IMR-90 (cell line): ENCODE measurements around the gene ARHGAP21. TPM values are rescaled to one million over a fixed set of nuclear protein-coding genes. Genes with fewer than 3 reads are reported as not detected.

Experiments used
- ATAC-seq: fragments of 200-7000 bp; cut with Tn5 transposase; 2 replicates; pipeline ENCODE4 v1.9.1; 2020; ENCODE audit warnings: low read depth, mild to moderate bottlenecking, moderate library complexity
- BruUV-seq: library from RNA; stranded (reverse); fragments of 400-500 nt; replicated peaks from 2 replicates; lab custom pipeline; 2021; lab: Mats Ljungman, UMichigan
- CTCF ChIA-PET: fragments of 300-600 bp; formaldehyde crosslinking; extraction: SDS; loops from one replicate; lab custom pipeline; 2021; ENCODE audit warnings: antibody characterized with exemption; lab: Yijun Ruan, JAX
- POLR2A ChIA-PET: fragments of 300-600 bp; sonication (Branson Sonifier 250); formaldehyde crosslinking; loops from one replicate; lab custom pipeline; 2022; ENCODE audit warnings: antibody characterized with exemption; ENCODE audit not compliant: unreplicated experiment; lab: Charles Lee
- DNase-seq: peaks from one replicate; pipeline ENCODE4 v3.0.0; 2013
- H2AFZ ChIP-seq: replicated peaks from 2 replicates; pipeline ENCODE3; 2013; ENCODE audit warnings: low read length, mild to moderate bottlenecking; ENCODE audit not compliant: poor library complexity
- H2AK5ac ChIP-seq: 2 replicates; pipeline ENCODE4 v1.6.1; 2013; ENCODE audit warnings: low read depth, low read length, inconsistent platforms
- H2AK9ac ChIP-seq: replicated peaks from 2 replicates; pipeline ENCODE3; 2013; ENCODE audit warnings: mild to moderate bottlenecking, low read depth, low read length, moderate library complexity; ENCODE audit not compliant: poor library complexity
- H2BK120ac ChIP-seq: 2 replicates; pipeline ENCODE4 v1.6.1; 2013; ENCODE audit warnings: low read depth, low read length, inconsistent platforms
- H2BK15ac ChIP-seq: 3 replicates; pipeline ENCODE4 v1.6.1; 2013; ENCODE audit warnings: low read depth, low read length, inconsistent platforms
- H2BK20ac ChIP-seq: 2 replicates; pipeline ENCODE4 v1.6.1; 2013; ENCODE audit warnings: low read depth, mild to moderate bottlenecking, inconsistent platforms, low read length, moderate library complexity
- H2BK5ac ChIP-seq: 2 replicates; pipeline ENCODE4 v1.6.1; 2013; ENCODE audit warnings: mild to moderate bottlenecking, low read depth, low read length, inconsistent platforms; ENCODE audit not compliant: poor library complexity, severe bottlenecking
- H3K14ac ChIP-seq: replicated peaks from 2 replicates; pipeline ENCODE4 v1.6.1; 2013; ENCODE audit warnings: low read depth, low read length, inconsistent platforms
- H3K18ac ChIP-seq: 2 replicates; pipeline ENCODE4 v1.6.1; 2013; ENCODE audit warnings: low read depth, low read length, control low read depth
- H3K23ac ChIP-seq: 2 replicates; pipeline ENCODE4 v1.6.1; 2013; ENCODE audit warnings: low read depth, low read length, inconsistent platforms
- H3K27ac ChIP-seq: 2 replicates; pipeline ENCODE4 v1.5.1; 2013; ENCODE audit warnings: mild to moderate bottlenecking, control low read depth, low read length; ENCODE audit not compliant: insufficient read depth
- H3K27me3 ChIP-seq: 2 replicates; pipeline ENCODE4 v1.6.1; 2013; ENCODE audit warnings: low read length; ENCODE audit not compliant: control insufficient read depth, insufficient read depth
- H3K36me3 ChIP-seq: 2 replicates; pipeline ENCODE4 v1.6.1; 2013; ENCODE audit warnings: low read length, mixed read lengths; ENCODE audit not compliant: control insufficient read depth, insufficient read depth
- H3K4ac ChIP-seq: 2 replicates; pipeline ENCODE4 v1.6.1; 2013; ENCODE audit warnings: low read depth, low read length, inconsistent platforms
- H3K4me1 ChIP-seq: 2 replicates; pipeline ENCODE4 v1.6.1; 2013; ENCODE audit warnings: low read length, mixed read lengths; ENCODE audit not compliant: control insufficient read depth, insufficient read depth
- H3K4me2 ChIP-seq: 2 replicates; pipeline ENCODE4 v1.6.1; 2013; ENCODE audit warnings: low read depth, mild to moderate bottlenecking, control low read depth, low read length, moderate library complexity
- H3K4me3 ChIP-seq: 2 replicates; pipeline ENCODE4 v1.5.1; 2013; ENCODE audit warnings: low read depth, mild to moderate bottlenecking, control low read depth, low read length, moderate library complexity; ENCODE audit not compliant: insufficient read depth
- H3K56ac ChIP-seq: 2 replicates; pipeline ENCODE4 v1.6.1; 2013; ENCODE audit warnings: low read length, inconsistent platforms; ENCODE audit not compliant: insufficient read depth; ENCODE audit errors: extremely low read depth
- H3K79me1 ChIP-seq, 2 experiments: 2 replicates each; pipeline ENCODE4 v1.6.1; 2013; ENCODE audit warnings: low read length in 2 of 2, inconsistent platforms in 1 of 2, low read depth in 1 of 2
- H3K9ac ChIP-seq: 2 replicates; pipeline ENCODE4 v1.6.1; 2013; ENCODE audit warnings: low read depth, low read length, control low read depth
- H3K9me1 ChIP-seq: 2 replicates; pipeline ENCODE4 v1.6.1; 2013; ENCODE audit warnings: low read length, inconsistent platforms; ENCODE audit not compliant: insufficient read depth
- H3K9me3 ChIP-seq: 2 replicates; pipeline ENCODE4 v1.6.1; 2013; ENCODE audit warnings: low read length; ENCODE audit not compliant: control insufficient read depth, insufficient read depth
- H4K20me1 ChIP-seq: 2 replicates; pipeline ENCODE4 v1.6.1; 2013; ENCODE audit warnings: low read length, inconsistent platforms; ENCODE audit not compliant: insufficient read depth
- H4K5ac ChIP-seq: 2 replicates; pipeline ENCODE4 v1.6.1; 2013; ENCODE audit warnings: mild to moderate bottlenecking, low read depth, low read length, control low read depth
- H4K8ac ChIP-seq, 2 experiments: 2 replicates each; pipeline ENCODE4 v1.6.1; 2013; ENCODE audit warnings: low read depth in 2 of 2, low read length in 2 of 2, control low read depth in 1 of 2, inconsistent platforms in 1 of 2
- H4K91ac ChIP-seq: 2 replicates; pipeline ENCODE4 v1.6.1; 2013; ENCODE audit warnings: low read depth, low read length, inconsistent platforms; ENCODE audit not compliant: insufficient read depth
- BHLHE40 ChIP-seq: fragments of 150-350 bp; IDR thresholded peaks from 2 replicates; pipeline ENCODE4 v1.6.1; 2016; ENCODE audit warnings: mild to moderate bottlenecking, low read depth, low read length
- CEBPB ChIP-seq: IDR thresholded peaks from 2 replicates; pipeline ENCODE4 v1.6.1; 2012; ENCODE audit warnings: low read depth, low read length, improper control_type of control experiment
- CHD1 ChIP-seq: IDR thresholded peaks from 2 replicates; pipeline ENCODE4 v1.6.1; 2012; ENCODE audit warnings: low read depth, low read length, improper control_type of control experiment
- CTCF ChIP-seq: conservative IDR thresholded peaks from 2 replicates; pipeline ENCODE4 v1.5.1; 2012; ENCODE audit warnings: mild to moderate bottlenecking, low read depth, low read length, improper control_type of control experiment
- ELK1 ChIP-seq: fragments of 150-350 bp; IDR thresholded peaks from 2 replicates; pipeline ENCODE4 v1.6.1; 2016; ENCODE audit warnings: low read depth, mild to moderate bottlenecking, low read length, moderate library complexity, borderline replicate concordance
- FOS ChIP-seq: fragments of 150-350 bp; IDR thresholded peaks from 2 replicates; pipeline ENCODE4 v1.6.1; 2016; ENCODE audit warnings: low read depth, low read length
- MAFK ChIP-seq: IDR thresholded peaks from 2 replicates; pipeline ENCODE4 v1.6.1; 2012; ENCODE audit warnings: low read depth, low read length, improper control_type of control experiment
- MAZ ChIP-seq: IDR thresholded peaks from 2 replicates; pipeline ENCODE4 v1.6.1; 2012; ENCODE audit warnings: low read depth, mild to moderate bottlenecking, low read length, improper control_type of control experiment, moderate library complexity, borderline replicate concordance
- MXI1 ChIP-seq: IDR thresholded peaks from 2 replicates; pipeline ENCODE4 v1.6.1; 2012; ENCODE audit warnings: low read depth, mild to moderate bottlenecking, low read length, moderate library complexity, borderline replicate concordance
- NFE2L2 ChIP-seq: fragments of 150-350 bp; IDR thresholded peaks from 2 replicates; pipeline ENCODE4 v1.6.1; 2016; ENCODE audit warnings: low read depth, mild to moderate bottlenecking, low read length
- POLR2A ChIP-seq: IDR thresholded peaks from 2 replicates; pipeline ENCODE4 v1.6.1; 2012; ENCODE audit warnings: mild to moderate bottlenecking, low read depth, low read length
- RAD21 ChIP-seq: IDR thresholded peaks from 2 replicates; pipeline ENCODE4 v1.6.1; 2012; ENCODE audit warnings: low read length, improper control_type of control experiment
- RCOR1 ChIP-seq: IDR thresholded peaks from 2 replicates; pipeline ENCODE4 v1.6.1; 2012; ENCODE audit warnings: mild to moderate bottlenecking, low read length, improper control_type of control experiment; ENCODE audit not compliant: insufficient replicate concordance
- RFX5 ChIP-seq: IDR thresholded peaks from 2 replicates; pipeline ENCODE4 v1.8.0; 2012; ENCODE audit warnings: low read depth, mild to moderate bottlenecking, low read length, moderate library complexity
- SMC3 ChIP-seq: fragments of 150-350 bp; IDR thresholded peaks from 2 replicates; pipeline ENCODE4 v1.6.1; 2016; ENCODE audit warnings: low read depth, mild to moderate bottlenecking, antibody characterized with exemption, low read length, moderate library complexity
- USF2 ChIP-seq: fragments of 150-350 bp; IDR thresholded peaks from 2 replicates; pipeline ENCODE4 v1.6.1; 2017; ENCODE audit warnings: mild to moderate bottlenecking, antibody characterized with exemption, low read length, low read depth
- WGBS, 2 experiments: methylation state at CpG; one replicate each; pipeline versions ENCODE4 v1.1.5 to v1.1.7; 2013; ENCODE audit warnings: missing lambda C conversion rate in 2 of 2; ENCODE audit not compliant: insufficient read length in 1 of 2; ENCODE audit errors: extremely low coverage in 2 of 2; 5-methylcytosine and 5-hydroxymethylcytosine counted together
- dilution Hi-C: fragments of 300-500 bp; cut with HindIII; formaldehyde crosslinking; loops from one replicate; pipeline ENCODE4 v1.14.3; 2018; ENCODE audit warnings: low sequenced_read_pairs; ENCODE audit not compliant: unreplicated experiment
- in situ Hi-C: fragments of 300-500 bp; cut with MboI; formaldehyde crosslinking; loops from 3 replicates; pipeline ENCODE4 v1.14.3; 2019; ENCODE audit warnings: low sequenced_read_pairs, inconsistent platforms, mixed read lengths
- intact Hi-C: fragments of 100-400 bp; cut with micrococcal nuclease; formaldehyde crosslinking; loops from 2 replicates; pipeline ENCODE4 v1.10.0; 2022
- polyA plus RNA-seq, 3 experiments: library from polyadenylated mRNA; depleted of rRNA; stranded (reverse); fragments of >200 nt; gene quantifications; 2 replicates each; pipeline ENCODE4 v1.2.3, GENCODE V29; 2012; ENCODE audit warnings: low replicate concordance in 1 of 3
- total RNA-seq: library from RNA; depleted of rRNA; stranded (reverse); fragments of >200 nt; gene quantifications from 2 replicates; pipeline ENCODE4 v1.2.3, GENCODE V29; 2012

Gene ARHGAP21
- total and polyA plus RNA-seq, 2 of the 4 experiments (the other 2 are of a cell fraction), result 43.3 to 94.3 TPM

GRCh38 chr10:24695452-24695851 is 28.2 kb downstream of the ARHGAP21 start:
- no peak overlapping the region for H3K14ac ChIP-seq
- H3K4me2 ChIP-seq, result no peak overlapping the region
- H3K4me3 ChIP-seq, result no peak overlapping the region
- H3K36me3 ChIP-seq, result no peaks in the 10 kb centered on the region
- H2BK20ac ChIP-seq, result no peak overlapping the region
- in situ Hi-C loops (no loop called here), dilution Hi-C loops (no loop called here), intact Hi-C loops (no loop called here)
- no peak overlapping the region for H3K27ac ChIP-seq
- H4K5ac ChIP-seq, result no peak overlapping the region
- H2BK120ac ChIP-seq, result no peak overlapping the region
- H4K8ac ChIP-seq, result no peak overlapping the region
- no peak overlapping the region for H2AK5ac ChIP-seq
- no CpG with 5 or more reads among the region's 3 CpGs for WGBS, 2 experiments
- H3K4me1 ChIP-seq, result peaks cover 15% of the 10 kb centered on the region
- DNase-seq (no peak), ATAC-seq (no peak)
- no TSS peak for BruUV-seq
- H4K20me1 ChIP-seq, result peaks cover 71% of the 10 kb centered on the region
- no peak overlapping the region for H3K4ac ChIP-seq
- no peak overlapping the region for H2AFZ ChIP-seq
- no peak for TF ChIP-seq RFX5
- TF ChIP-seq CTCF, result no peak
- no peak for TF ChIP-seq FOS
- TF ChIP-seq CHD1, result no peak
- TF ChIP-seq RAD21, result no peak
- no peak for TF ChIP-seq USF2
- no peak for TF ChIP-seq MAFK
- no peak for TF ChIP-seq MAZ
- no peak for TF ChIP-seq NFE2L2
- TF ChIP-seq BHLHE40, result no peak
- no peak for TF ChIP-seq MXI1
- no peak for TF ChIP-seq RCOR1
- TF ChIP-seq SMC3, result no peak
- no peak for TF ChIP-seq POLR2A
- TF ChIP-seq CEBPB, result no peak
- TF ChIP-seq ELK1, result no peak
- H3K56ac ChIP-seq, result no peak overlapping the region
- ChIA-PET POLR2A (no interaction called here), CTCF (interaction anchor here (0.6 kb wide), 1 partner anchor 259 kb away, joined by 3 read pairs; no protein-coding TSS in a partner anchor)
- H3K79me1 ChIP-seq, result peaks cover 35 to 82% of the 10 kb centered on the region in 2 experiments
- no peak overlapping the region for H2BK5ac ChIP-seq
- no peak overlapping the region for H2BK15ac ChIP-seq
- H3K9me1 ChIP-seq, result peaks cover 27% of the 10 kb centered on the region
- H2AK9ac ChIP-seq, result no peak overlapping the region
- no peaks in the 10 kb centered on the region for H3K9me3 ChIP-seq
- H3K9ac ChIP-seq, result no peak overlapping the region
- no peak overlapping the region for H3K18ac ChIP-seq
- H3K23ac ChIP-seq, result no peak overlapping the region
- no peak overlapping the region for H4K91ac ChIP-seq
- no peaks in the 10 kb centered on the region for H3K27me3 ChIP-seq
